GM12873 (cell line): ENCODE data around the gene UBE2O.
A peak's percentile ranks its signal among the peaks of the same experiment; 100 is the strongest.

Experiments used
- TF ChIP-seq, protein P1 (sequence below): IDR thresholded peaks from 2 replicates; pipeline ENCODE4 v1.5.1; 2012; ENCODE audit warnings: low read depth, mild to moderate bottlenecking, moderate library complexity, low read length, control low read depth; ENCODE audit not compliant: insufficient read depth; ENCODE audit errors: missing control alignments

UBE2O gene

GRCh38 chr17:76475302-76475701, 22.4 kb upstream of the UBE2O start:
- TF ChIP-seq, protein P1, sequence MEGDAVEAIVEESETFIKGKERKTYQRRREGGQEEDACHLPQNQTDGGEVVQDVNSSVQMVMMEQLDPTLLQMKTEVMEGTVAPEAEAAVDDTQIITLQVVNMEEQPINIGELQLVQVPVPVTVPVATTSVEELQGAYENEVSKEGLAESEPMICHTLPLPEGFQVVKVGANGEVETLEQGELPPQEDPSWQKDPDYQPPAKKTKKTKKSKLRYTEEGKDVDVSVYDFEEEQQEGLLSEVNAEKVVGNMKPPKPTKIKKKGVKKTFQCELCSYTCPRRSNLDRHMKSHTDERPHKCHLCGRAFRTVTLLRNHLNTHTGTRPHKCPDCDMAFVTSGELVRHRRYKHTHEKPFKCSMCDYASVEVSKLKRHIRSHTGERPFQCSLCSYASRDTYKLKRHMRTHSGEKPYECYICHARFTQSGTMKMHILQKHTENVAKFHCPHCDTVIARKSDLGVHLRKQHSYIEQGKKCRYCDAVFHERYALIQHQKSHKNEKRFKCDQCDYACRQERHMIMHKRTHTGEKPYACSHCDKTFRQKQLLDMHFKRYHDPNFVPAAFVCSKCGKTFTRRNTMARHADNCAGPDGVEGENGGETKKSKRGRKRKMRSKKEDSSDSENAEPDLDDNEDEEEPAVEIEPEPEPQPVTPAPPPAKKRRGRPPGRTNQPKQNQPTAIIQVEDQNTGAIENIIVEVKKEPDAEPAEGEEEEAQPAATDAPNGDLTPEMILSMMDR = no peak

GRCh38 chr17:76474894-76475293, 21.9 kb upstream of the UBE2O start:
- TF ChIP-seq, protein P1 = no peak

DNA sequence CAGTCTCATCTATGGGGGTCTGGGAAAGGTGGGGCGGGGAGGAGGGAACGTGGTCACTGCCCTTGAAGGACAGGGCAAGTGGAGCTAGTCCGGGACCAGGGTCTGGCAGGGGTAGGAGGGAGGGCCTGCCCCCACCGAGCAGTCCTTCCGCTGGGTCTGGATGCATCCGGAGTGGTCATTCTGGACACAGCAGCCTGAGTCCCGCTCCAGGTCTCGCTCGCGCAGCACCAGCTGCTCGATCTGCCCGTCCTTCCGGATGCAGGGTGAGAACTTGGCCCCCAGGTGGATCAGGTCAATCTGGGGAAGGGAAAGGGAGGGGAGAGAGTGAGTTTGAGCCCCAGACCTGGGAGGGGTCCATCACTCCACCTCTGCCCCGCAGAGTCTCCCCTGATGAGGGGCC, 21.3 kb upstream of the UBE2O start:
- TF ChIP-seq, protein P1 = no peak

- TF ChIP-seq, protein P1 = peak; percentile 53
These were observed 20.6 kb upstream of the UBE2O start for GRCh38 chr17:76473541-76473985.

DNA sequence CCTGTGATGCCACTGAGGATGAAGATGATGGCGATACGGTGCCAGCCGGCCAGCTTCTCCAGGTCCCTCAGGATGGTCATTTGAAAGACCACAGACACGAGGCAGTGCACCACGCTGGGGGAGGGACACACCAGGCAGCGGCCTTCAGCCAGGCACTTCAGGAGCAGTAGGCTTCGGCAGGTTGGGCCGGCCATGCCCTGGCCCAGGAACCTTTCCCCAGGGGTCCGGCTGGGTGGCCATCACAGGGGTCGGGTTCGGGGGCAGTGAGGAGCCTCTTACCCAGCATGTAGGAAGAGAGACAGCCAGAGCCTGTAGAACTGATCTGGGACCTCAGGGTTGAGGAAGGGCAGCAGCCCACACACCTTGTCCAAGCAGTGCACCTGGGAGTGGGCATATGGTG, 19.8 kb upstream of the UBE2O start:
- TF ChIP-seq, protein P1 = no peak

GRCh38 chr17:76472258-76472645, 19.3 kb upstream of the UBE2O start:
- TF ChIP-seq, protein P1 = no peak

- TF ChIP-seq, protein P1 = no peak
These were observed 18.7 kb upstream of the UBE2O start for GRCh38 chr17:76471498-76472257.
